Erythroblast (primary cell): ENCODE measurements around the gene PCDHGA3.

Experiments used
- GATA1 ChIP-seq: IDR thresholded peaks from 2 replicates; pipeline ENCODE4 v1.6.1; 2011; ENCODE audit warnings: low read depth, mild to moderate bottlenecking, control low read depth, low read length, moderate library complexity
- POLR2A ChIP-seq: IDR thresholded peaks from 2 replicates; pipeline ENCODE4 v1.6.1; 2011; ENCODE audit warnings: mild to moderate bottlenecking, low read length

- TF ChIP-seq POLR2A, result no peak
- no peak for TF ChIP-seq GATA1
Observed at GRCh38 chr5:141351591-141351990, 8.0 kb downstream of the PCDHGA3 start.
